Stimulated activated CD4-positive, alpha-beta T cell treated with anti-CD3 and anti-CD28 coated beads, Interleukin-2, amount 100 ng/mL, for 4 hours (primary cell): ENCODE data around the gene MOCOS.

Experiments
- DNase-seq: peaks from one replicate; pipeline ENCODE4 v3.0.0-alpha.2; 2020; ENCODE audit warnings: low read depth

Gene MOCOS

GRCh38 chr18:36274083-36274715, 86.9 kb downstream of the MOCOS start:
- no peak for DNase-seq

DNA sequence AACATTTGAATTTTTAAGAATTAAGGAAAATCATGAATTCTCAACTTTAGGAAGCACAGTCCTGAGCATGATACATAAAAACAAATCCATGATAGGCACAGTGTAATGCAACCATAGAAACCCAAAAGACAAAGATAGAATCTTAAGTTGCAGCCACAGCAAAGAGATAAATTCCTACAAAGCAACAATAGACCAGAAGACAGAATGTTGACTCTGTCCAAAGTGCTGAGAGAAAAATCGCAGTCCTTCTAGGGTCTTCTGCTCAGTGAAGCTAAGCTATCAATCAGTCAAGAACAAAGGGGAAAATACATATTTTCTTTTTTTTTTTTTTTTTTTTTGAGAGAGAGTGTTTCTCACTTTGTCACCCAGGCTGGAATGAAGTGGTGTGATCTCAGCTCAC, 88.3 kb downstream of the MOCOS start:
- no peak for DNase-seq

DNA sequence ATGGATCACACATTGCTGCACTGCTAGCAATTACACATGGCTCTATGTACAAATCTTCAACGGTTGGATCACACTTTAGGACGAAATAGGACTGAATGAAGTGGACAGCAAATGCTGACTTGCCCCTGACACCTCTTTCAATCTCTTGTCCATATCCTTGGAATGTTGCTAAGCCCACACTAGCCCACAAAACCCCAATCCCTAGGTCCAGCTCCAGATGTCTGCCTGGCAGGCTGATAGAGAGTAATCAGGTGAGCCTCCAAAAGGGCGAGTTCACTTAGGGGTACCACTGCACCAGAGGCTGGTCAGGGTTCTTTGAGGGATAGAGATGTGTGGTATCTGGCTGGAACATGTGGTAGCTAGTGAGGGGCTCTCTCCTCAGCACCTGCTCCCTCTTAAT, 91.7 kb downstream of the MOCOS start:
- no peak for DNase-seq

DNA sequence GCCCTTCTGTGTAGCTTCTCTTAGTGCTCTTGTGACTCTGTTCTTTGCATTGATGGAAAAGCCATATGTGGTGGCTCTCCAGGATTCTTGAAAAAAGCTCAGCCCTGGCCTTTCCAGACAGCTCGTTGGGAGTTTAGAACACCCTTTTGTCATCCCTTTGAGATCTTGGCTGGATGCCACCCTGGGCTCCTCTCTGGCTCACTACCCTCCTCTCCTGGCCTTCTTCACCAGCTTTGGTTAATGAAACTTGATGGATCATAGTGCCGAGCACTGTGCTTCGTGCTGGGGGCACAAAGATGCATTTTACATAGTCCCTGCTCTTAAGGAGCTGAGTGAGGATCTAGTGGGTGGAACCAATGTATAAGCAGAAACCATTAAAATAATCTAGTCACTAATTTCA, 94.6 kb downstream of the MOCOS start:
- no peak for DNase-seq

DNA sequence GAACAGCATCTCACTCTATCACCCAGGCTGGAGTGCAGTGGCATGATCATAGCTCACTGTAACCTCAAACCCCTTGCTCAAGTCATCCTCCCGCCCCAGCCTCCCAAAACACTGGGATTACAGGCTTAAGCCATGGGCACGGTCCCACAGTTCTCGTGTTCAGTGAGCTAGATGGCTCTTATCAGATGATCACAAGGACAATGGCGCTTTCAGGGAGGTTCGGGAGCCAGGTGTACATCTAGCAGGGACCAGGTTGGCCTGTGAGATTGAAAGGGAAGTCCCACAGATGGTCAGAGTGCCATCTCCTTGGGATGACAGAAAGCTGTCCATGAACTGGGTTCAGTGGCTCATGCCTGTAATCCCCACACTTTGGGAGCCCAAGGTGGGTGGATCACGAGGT, 96.2 kb downstream of the MOCOS start:
- DNase-seq: no peak

- DNase-seq: no peak
These were observed 97.0 kb downstream of the MOCOS start for GRCh38 chr18:36284268-36284667.

- DNase-seq: peak; percentile 29
These were observed 97.5 kb downstream of the MOCOS start for GRCh38 chr18:36284671-36285295.

- DNase-seq: no peak
These were observed 100.4 kb downstream of the MOCOS start for GRCh38 chr18:36287653-36288052.

DNA sequence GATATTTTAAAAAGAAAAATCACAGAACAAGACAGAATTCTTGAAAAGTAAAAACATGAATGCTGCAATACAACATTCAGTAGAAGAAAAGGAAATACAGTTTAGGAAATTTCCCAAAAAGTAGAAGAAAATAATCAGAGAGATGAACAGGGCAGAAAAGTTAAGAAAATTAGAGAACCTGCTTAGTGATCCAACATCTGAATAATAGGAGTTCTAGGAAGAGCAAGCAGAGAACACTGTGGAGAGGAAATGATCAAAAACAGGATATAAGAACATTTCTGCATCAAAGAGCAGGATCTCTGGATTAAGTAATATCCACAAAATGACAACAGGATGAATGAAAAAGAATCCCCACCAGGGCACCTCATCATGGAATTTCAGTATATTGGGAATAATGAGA, 101.4 kb downstream of the MOCOS start:
- DNase-seq: no peak

GRCh38 chr18:36294031-36294430, 106.7 kb downstream of the MOCOS start:
- DNase-seq: no peak

DNA sequence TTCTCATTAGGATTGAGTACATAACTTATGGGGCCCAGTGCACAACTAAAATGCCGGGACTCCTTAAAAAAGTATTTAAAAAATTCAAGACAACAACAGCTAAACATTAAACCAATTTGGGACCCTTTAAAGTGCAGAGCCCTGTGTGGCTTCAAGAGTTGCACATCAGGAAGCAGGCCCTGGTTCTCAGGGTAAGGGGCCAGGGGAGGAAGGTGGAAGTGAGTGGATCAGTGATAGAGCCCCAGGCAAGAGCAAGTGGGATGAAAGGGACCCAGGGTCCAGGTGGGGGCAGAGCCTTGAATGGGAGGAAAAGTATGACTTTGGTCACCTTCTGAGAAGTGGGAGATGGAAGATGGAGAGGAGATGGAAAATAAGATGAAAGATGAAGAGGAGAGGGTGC, 107.9 kb downstream of the MOCOS start:
- DNase-seq: no peak

DNA sequence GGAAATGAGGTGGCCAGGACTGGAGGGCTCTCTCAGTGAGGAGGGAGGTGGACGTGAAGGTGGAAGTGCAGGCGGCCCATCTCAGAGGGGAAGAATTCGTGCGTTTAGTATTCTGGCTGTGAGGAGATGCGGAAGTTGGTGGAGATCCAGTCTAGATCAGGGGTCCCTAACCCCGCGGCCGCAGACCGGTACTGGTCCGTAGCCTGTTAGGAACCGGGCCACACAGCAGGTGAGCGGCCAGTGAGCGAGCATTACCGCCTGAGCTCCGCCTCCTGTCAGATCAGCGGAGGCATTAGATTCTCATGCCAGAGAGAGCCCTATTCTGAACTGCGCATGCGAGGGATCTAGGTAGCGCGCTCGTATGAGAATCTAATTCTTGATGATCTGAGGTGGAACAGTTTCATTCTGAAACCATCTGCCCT, 108.6 kb downstream of the MOCOS start:
- DNase-seq: no peak

- DNase-seq: no peak
These were observed 109.5 kb downstream of the MOCOS start for GRCh38 chr18:36296650-36297416.

DNA sequence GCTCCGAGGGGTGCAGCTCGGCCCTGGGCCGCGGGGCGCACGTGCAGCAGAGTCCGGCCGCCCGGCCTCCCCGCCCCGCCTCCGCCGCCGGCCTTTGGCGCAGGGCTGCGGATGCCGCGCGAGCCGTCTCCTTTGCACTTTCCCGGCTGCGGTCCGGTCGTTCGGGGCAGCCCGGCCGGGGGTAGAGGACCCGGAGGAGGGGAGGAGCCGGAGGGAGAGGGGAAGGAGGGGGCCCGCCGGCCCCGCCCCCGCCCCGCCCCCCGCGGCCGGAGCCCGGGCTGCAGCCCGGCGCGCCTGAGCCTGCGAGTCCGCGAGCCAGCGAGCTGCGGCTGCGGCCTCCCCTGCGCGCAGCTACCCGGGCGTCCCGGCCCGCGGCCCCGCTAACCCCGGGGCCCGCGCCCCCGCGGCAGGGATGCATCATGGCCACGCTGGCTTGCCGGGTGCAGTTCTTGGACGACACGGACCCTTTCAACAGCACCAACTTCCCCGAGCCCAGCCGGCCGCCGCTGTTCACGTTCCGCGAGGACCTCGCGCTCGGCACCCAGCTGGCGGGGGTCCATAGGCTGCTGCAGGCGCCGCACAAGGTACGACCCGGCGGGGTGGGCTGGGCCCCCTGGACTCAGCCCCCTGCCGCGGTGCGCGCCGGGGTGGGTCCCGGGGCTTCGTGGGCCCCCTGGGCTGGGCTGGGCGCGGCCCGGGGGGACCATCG, 110.3 kb downstream of the MOCOS start, which contains the start of gene FHOD3:
FHOD3 (plus strand) TSS at position 297 of the 709 bp plus-strand sequence; CDS start at position 420, 123 bp downstream.
- no peak for DNase-seq

DNA sequence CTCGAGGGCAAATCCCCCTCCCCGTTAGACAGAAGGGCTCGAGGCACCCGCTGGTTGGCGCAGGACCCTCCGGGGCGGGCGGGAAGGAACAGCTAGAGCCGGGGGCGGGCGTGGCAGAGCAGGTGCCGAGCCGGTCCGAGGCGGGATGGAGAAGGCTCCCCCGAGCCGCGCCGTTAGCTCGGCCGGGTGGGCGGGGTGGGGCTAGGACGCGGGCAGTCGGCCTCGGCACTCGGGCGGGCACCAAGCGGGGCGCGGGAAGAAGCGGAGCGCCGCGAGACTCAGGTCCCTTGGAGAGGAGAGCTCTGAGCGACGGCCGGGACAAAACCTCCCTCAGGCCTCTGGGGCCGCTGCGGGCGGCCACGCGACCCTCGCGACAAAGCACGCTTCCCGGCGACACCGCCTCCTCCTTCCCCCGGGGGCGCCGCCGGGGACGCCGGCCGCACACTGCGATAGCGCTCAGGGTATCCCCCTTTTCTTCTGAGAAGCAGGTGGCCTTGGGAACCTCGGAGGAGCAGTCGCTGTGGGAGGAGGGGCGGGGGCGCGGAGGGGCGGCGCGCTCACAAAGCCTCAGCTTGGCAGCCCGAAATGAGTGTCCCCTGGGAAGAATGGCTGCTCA, 110.9 kb downstream of the MOCOS start:
- DNase-seq: no peak

DNA sequence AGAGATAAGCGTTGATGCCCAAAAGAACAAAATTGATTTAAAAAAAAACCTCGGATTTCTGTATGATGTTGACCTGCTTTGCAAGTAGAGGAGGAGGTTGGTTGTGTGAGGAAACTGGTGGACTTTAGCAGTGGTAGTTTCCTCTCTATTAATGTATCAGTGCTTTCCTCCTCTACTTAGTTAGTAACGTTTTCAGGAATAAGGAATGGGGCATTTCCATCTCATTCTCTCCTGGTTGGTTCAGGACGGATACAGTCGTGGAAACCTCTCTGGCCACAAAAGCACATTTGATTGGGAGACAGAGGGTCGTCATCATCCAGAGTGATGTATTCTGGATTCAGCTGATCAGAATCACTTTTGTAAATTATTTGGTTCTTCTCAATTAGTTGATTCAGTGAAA, 111.7 kb downstream of the MOCOS start:
- DNase-seq: no peak

GRCh38 chr18:36300211-36300610, 112.9 kb downstream of the MOCOS start:
- no peak for DNase-seq

GRCh38 chr18:36301884-36302283, 114.6 kb downstream of the MOCOS start:
- DNase-seq: no peak

DNA sequence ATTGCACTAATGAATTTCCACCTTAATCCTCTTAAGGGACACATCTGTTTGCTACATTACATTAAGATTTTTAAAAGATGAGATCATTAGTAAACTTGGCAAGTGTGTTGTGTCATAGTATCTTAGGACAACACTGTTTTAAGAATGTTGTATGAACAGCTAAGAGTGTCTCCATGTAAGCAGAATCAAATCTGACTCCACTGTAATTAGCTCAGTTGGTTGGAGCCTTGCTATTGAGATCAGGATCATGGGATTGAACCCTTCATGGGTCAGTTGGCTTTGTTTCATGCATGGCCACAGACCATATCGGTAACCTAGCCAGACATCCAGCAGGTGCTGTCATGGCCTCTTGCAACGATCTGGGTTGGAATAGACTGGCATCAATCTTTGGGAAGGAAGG, 115.4 kb downstream of the MOCOS start:
- no peak for DNase-seq

DNA sequence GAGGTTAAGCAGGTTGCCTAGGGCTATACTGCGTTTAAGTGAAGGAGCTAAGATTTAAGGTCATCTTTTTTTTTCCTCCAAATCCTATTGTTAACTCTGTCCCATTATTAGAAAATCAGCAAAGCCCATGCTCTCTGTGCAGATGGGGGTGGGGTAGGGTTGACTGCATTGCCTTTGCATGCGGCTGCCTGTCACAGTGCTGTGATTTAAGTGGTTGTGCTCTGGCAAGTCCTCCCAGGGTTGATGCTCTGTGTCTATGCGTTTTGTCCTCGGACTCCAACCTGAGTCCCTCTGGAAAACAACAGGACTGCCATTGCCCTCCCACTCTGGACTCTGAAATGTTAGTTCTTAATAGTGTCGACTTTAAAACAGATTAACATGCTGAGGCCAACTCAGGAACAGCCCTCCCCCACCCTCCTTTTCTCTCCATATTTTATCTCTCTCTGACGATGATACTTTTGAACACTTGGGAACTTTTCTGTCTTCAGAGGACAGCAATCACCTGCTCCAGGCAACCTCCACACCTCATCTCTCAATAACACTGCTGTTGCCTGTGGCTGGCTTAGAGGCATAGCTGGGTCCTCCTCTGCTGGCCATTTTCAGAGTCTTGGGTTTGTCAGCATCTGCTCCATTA, 116.0 kb downstream of the MOCOS start:
- no peak for DNase-seq

- no peak for DNase-seq
These were observed 117.4 kb downstream of the MOCOS start for GRCh38 chr18:36304723-36305122.

- no peak for DNase-seq
These were observed 118.1 kb downstream of the MOCOS start for GRCh38 chr18:36305375-36305774.
